ENCODE results near the gene EDC4. TPM values are rescaled to one million over a fixed set of nuclear protein-coding genes. Genes with fewer than 3 reads are reported as not detected.

The EDC4 gene
- total RNA-seq, 1 donor from 2014 or later, result 100 TPM

GRCh38 chr16:67892899-67893742 lies 20.3 kb downstream of the EDC4 start, which contains the start of gene PSKH1:
Gene PSKH1, plus strand, starts transcription at chr16:67893254. Its CDS starts 15,496 bp downstream, at chr16:67908750.
- Mint-ChIP-seq H3K36me3 (ENCODE audit: low read depth) (no peaks in the 10 kb centered on the region), H3K4me1 (peaks cover 33% of the 10 kb centered on the region), H3K4me3 (peak within 1 kb of the TSS; percentile 96), H3K27ac (ENCODE audit: unreplicated experiment) (peak within 1 kb of the TSS; percentile 99), H3K27me3 (ENCODE audit: low read depth) (no peaks in the 10 kb centered on the region), H3K9me3 (no peaks in the 10 kb centered on the region)
- DNase-seq (ENCODE audit: low read depth, low spot score), result peak; percentile 86
- TF ChIP-seq CTCF (conservative IDR thresholded peaks at IDR 0.05), result no peak

- Mint-ChIP-seq H3K27me3 (ENCODE audit: low read depth) (no peaks in the 10 kb centered on the region), H3K4me1 (peaks cover 33% of the 10 kb centered on the region), H3K27ac (ENCODE audit: unreplicated experiment) (peak overlapping the region; percentile 99), H3K36me3 (ENCODE audit: low read depth) (no peaks in the 10 kb centered on the region), H3K9me3 (no peaks in the 10 kb centered on the region), H3K4me3 (peak overlapping the region; percentile 96)
- no peak for TF ChIP-seq CTCF (conservative IDR thresholded peaks at IDR 0.05)
- DNase-seq (ENCODE audit: low read depth, low spot score), result no peak
These were observed 21.0 kb downstream of the EDC4 start for GRCh38 chr16:67893743-67894399.

- Mint-ChIP-seq H3K27ac (ENCODE audit: unreplicated experiment) (no peak overlapping the region), H3K4me1 (peaks cover 32% of the 10 kb centered on the region), H3K36me3 (ENCODE audit: low read depth) (no peaks in the 10 kb centered on the region), H3K27me3 (ENCODE audit: low read depth) (no peaks in the 10 kb centered on the region), H3K4me3 (peak overlapping the region; percentile 31), H3K9me3 (no peaks in the 10 kb centered on the region)
- DNase-seq (ENCODE audit: low read depth, low spot score), result no peak
- TF ChIP-seq CTCF (conservative IDR thresholded peaks at IDR 0.05), result no peak
These were observed 24.4 kb downstream of the EDC4 start for GRCh38 chr16:67897231-67897630.

GRCh38 chr16:67901734-67902133 lies 28.9 kb downstream of the EDC4 start:
- Mint-ChIP-seq H3K4me3 (no peak overlapping the region), H3K9me3 (no peaks in the 10 kb centered on the region), H3K27ac (ENCODE audit: unreplicated experiment) (no peak overlapping the region), H3K36me3 (ENCODE audit: low read depth) (no peaks in the 10 kb centered on the region), H3K4me1 (peaks cover 5% of the 10 kb centered on the region), H3K27me3 (ENCODE audit: low read depth) (no peaks in the 10 kb centered on the region)
- TF ChIP-seq CTCF (conservative IDR thresholded peaks at IDR 0.05), result no peak
- no peak for DNase-seq (ENCODE audit: low read depth, low spot score)

- no peaks in the 10 kb centered on the region for H3K9me3 Mint-ChIP-seq
- H3K4me1 Mint-ChIP-seq, result no peaks in the 10 kb centered on the region
- DNase-seq (ENCODE audit: low read depth, low spot score), result no peak
- H3K27me3 Mint-ChIP-seq (ENCODE audit: low read depth), result no peaks in the 10 kb centered on the region
- no peaks in the 10 kb centered on the region for H3K36me3 Mint-ChIP-seq (ENCODE audit: low read depth)
- no peak overlapping the region for H3K4me3 Mint-ChIP-seq
- TF ChIP-seq CTCF (conservative IDR thresholded peaks at IDR 0.05), result no peak
- H3K27ac Mint-ChIP-seq (ENCODE audit: unreplicated experiment), result peak overlapping the region; percentile 14
These were observed 30.0 kb downstream of the EDC4 start for GRCh38 chr16:67902831-67903230.
